Activated naive CD4-positive, alpha-beta T cell treated with anti-CD3 and anti-CD28 coated beads, Interleukin-2, amount 50 U/mL, for 16 hours (primary cell): ENCODE data around the gene MTAP.

ENCODE experiments used
- DNase-seq: peaks from one replicate; pipeline ENCODE4 v3.0.0-alpha.2; 2020

The MTAP gene

GRCh38 chr9:21854119-21854518, 51.7 kb downstream of the MTAP start:
- DNase-seq = no peak

- DNase-seq = no peak
Measured at GRCh38 chr9:21854594-21854993, 52.2 kb downstream of the MTAP start.

- DNase-seq = no peak
Measured at GRCh38 chr9:21856301-21857094, 54.1 kb downstream of the MTAP start.

- no peak for DNase-seq
Measured at GRCh38 chr9:21862871-21863270, 60.4 kb downstream of the MTAP start.

- no peak for DNase-seq
Measured at GRCh38 chr9:21864505-21864904, 62.1 kb downstream of the MTAP start.

GRCh38 chr9:21866302-21866701, 63.9 kb downstream of the MTAP start:
- no peak for DNase-seq

- DNase-seq = no peak
Measured at GRCh38 chr9:21871256-21871975, 69.0 kb downstream of the MTAP start.

- DNase-seq = no peak
Measured at GRCh38 chr9:21872696-21873095, 70.3 kb downstream of the MTAP start.

GRCh38 chr9:21873540-21874221, 71.2 kb downstream of the MTAP start:
- DNase-seq = no peak

GRCh38 chr9:21875893-21876292, 73.5 kb downstream of the MTAP start:
- no peak for DNase-seq

GRCh38 chr9:21883642-21884041, 81.2 kb downstream of the MTAP start:
- no peak for DNase-seq

GRCh38 chr9:21889673-21890072, 87.2 kb downstream of the MTAP start:
- no peak for DNase-seq

- DNase-seq = no peak
Measured at GRCh38 chr9:21890696-21891095, 88.3 kb downstream of the MTAP start.

GRCh38 chr9:21901546-21901945, 99.1 kb downstream of the MTAP start:
- DNase-seq = no peak

GRCh38 chr9:21902136-21902535, 99.7 kb downstream of the MTAP start:
- DNase-seq = no peak

- DNase-seq = no peak
Measured at GRCh38 chr9:21903380-21903965, 101.0 kb downstream of the MTAP start.

- no peak for DNase-seq
Measured at GRCh38 chr9:21904371-21904770, 101.9 kb downstream of the MTAP start.

- no peak for DNase-seq
Measured at GRCh38 chr9:21904776-21905175, 102.3 kb downstream of the MTAP start.

- DNase-seq = no peak
Measured at GRCh38 chr9:21906213-21906612, 103.8 kb downstream of the MTAP start.

- no peak for DNase-seq
Measured at GRCh38 chr9:21906881-21907280, 104.4 kb downstream of the MTAP start.

GRCh38 chr9:21919377-21920362, 117.2 kb downstream of the MTAP start:
- no peak for DNase-seq

GRCh38 chr9:21923694-21924093, 121.3 kb downstream of the MTAP start:
- DNase-seq = no peak
